ENCODE results near the gene POLR1A.

DNA sequence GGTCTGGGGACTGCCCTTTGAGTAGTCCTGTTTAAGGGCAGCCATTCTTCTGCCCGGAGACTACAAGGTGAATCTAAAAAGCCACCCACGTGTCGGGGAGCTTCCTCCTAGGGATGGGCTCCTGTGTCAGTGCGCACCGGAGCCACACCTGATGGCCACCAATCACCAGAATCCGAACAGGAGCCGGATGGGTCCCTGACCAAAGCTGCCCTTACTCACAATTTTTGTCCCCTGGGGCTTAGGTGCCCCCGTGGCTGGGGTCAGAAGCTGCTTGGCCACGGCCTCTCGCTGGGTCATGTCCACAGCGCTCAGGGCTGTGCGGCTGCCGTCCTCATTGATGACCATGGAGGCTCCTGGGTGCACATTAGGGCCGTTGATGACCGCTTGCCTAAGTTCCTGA lies 30.9 kb downstream of the POLR1A start:
- TF ChIP-seq, protein P1, sequence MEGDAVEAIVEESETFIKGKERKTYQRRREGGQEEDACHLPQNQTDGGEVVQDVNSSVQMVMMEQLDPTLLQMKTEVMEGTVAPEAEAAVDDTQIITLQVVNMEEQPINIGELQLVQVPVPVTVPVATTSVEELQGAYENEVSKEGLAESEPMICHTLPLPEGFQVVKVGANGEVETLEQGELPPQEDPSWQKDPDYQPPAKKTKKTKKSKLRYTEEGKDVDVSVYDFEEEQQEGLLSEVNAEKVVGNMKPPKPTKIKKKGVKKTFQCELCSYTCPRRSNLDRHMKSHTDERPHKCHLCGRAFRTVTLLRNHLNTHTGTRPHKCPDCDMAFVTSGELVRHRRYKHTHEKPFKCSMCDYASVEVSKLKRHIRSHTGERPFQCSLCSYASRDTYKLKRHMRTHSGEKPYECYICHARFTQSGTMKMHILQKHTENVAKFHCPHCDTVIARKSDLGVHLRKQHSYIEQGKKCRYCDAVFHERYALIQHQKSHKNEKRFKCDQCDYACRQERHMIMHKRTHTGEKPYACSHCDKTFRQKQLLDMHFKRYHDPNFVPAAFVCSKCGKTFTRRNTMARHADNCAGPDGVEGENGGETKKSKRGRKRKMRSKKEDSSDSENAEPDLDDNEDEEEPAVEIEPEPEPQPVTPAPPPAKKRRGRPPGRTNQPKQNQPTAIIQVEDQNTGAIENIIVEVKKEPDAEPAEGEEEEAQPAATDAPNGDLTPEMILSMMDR (IDR thresholded peaks at IDR 0.05): no peak
- no peak for TF ChIP-seq POLR2AphosphoS5 (IDR thresholded peaks at IDR 0.05)

Measured in upper lobe of left lung (tissue), 4 donors.